HepG2 (cell line): ENCODE data around the gene SNRPD2. TPM values are rescaled to one million over a fixed set of nuclear protein-coding genes. Genes with fewer than 3 reads are reported as not detected.

ENCODE experiments used
- ATAC-seq: fragments of 200-7000 bp; cut with Tn5 transposase; 3 replicates; pipeline ENCODE4 v1.9.1; 2020; ENCODE audit warnings: mild to moderate bottlenecking, moderate library complexity
- BruUV-seq: library from RNA; stranded (reverse); fragments of 400-500 nt; replicated peaks from 2 replicates; lab custom pipeline; 2021; lab: Mats Ljungman, UMichigan
- CTCF ChIA-PET: fragments of 300-600 bp; formaldehyde crosslinking; extraction: SDS; loops from one replicate; lab custom pipeline; 2021; ENCODE audit warnings: low total read pairs, inconsistent platforms, low intra/inter-chr PET ratio; lab: Yijun Ruan, JAX
- POLR2A ChIA-PET: fragments of 350-600 bp; sonication (Branson Sonifier 250); formaldehyde crosslinking; loops from one replicate; lab custom pipeline; 2020; ENCODE audit warnings: antibody characterized with exemption, inconsistent platforms; lab: Yijun Ruan, JAX
- DNase-seq: peaks from one replicate; pipeline ENCODE4 v3.0.0-alpha.2; 2015; ENCODE audit warnings: low spot score
- FAIRE-seq: peaks from 3 replicates; lab custom pipeline; 2011; peaks lifted over from hg19 to GRCh38; lab: Jason Lieb, UNC
- H2AFZ ChIP-seq: one replicate; pipeline ENCODE4 v1.6.1; 2011; ENCODE audit warnings: low read length, inconsistent platforms
- H3K27ac ChIP-seq: fragments of 300-600 bp; 3 replicates; pipeline ENCODE4 v1.8.0; 2011; ENCODE audit warnings: mixed run types, mild to moderate bottlenecking, mixed read lengths, low read length, inconsistent platforms; ENCODE audit not compliant: insufficient read depth; ENCODE audit errors: extremely low read length
- H3K27me3 ChIP-seq, 2 experiments: fragments of 200-600 bp in 1 of 2; 2 replicates in 1 of 2; 3 replicates in 1 of 2; pipeline versions ENCODE4 v1.6.0 to v1.8.0; 2011; ENCODE audit warnings: low read length in 2 of 2, mild to moderate bottlenecking in 2 of 2, moderate library complexity in 2 of 2, inconsistent platforms in 1 of 2; ENCODE audit not compliant: insufficient read depth in 2 of 2, control insufficient read depth in 1 of 2
- H3K36me3 ChIP-seq, 2 experiments: fragments of 200-600 bp in 1 of 2; replicated peaks in 1 of 2; 2 replicates in 1 of 2; 3 replicates in 1 of 2; pipeline versions ENCODE4 v1.5.1 to v1.8.0; 2011; ENCODE audit warnings: low read length in 2 of 2, inconsistent platforms in 1 of 2; ENCODE audit not compliant: insufficient read depth in 2 of 2, control insufficient read depth in 1 of 2
- H3K4me1 ChIP-seq: 2 replicates; pipeline ENCODE4 v1.5.1; 2012; ENCODE audit warnings: low read length, inconsistent platforms; ENCODE audit not compliant: insufficient read depth
- H3K4me2 ChIP-seq: 2 replicates; pipeline ENCODE4 v1.6.0; 2011; ENCODE audit warnings: low read depth, low read length, inconsistent platforms
- H3K4me3 ChIP-seq, 3 experiments: fragments of 200-600 bp in 1 of 3; sonication (generic), shearing (Covaris generic) in 1 of 3; replicated peaks in 1 of 3; 2 replicates each; pipeline ENCODE4 v1.5.1; 2011 to 2016; ENCODE audit warnings: low read length in 3 of 3, inconsistent platforms in 2 of 3, low read depth in 2 of 3, mild to moderate bottlenecking in 2 of 3, control low read depth in 1 of 3, mixed read lengths in 1 of 3; ENCODE audit not compliant: insufficient read depth in 1 of 3
- H3K79me2 ChIP-seq: one replicate; pipeline ENCODE4 v1.6.1; 2011; ENCODE audit warnings: low read length, inconsistent platforms; ENCODE audit not compliant: insufficient read depth
- H3K9ac ChIP-seq: 2 replicates; pipeline ENCODE4 v1.6.0; 2011; ENCODE audit warnings: mild to moderate bottlenecking, low read depth, low read length, inconsistent platforms; ENCODE audit not compliant: insufficient read depth
- H3K9me3 ChIP-seq: 2 replicates; pipeline ENCODE4 v1.5.1; 2012; ENCODE audit warnings: mild to moderate bottlenecking, low read length
- H4K20me1 ChIP-seq: 2 replicates; pipeline ENCODE4 v1.6.0; 2011; ENCODE audit warnings: inconsistent platforms, mild to moderate bottlenecking, low read length, moderate library complexity; ENCODE audit not compliant: insufficient read depth
- NFYB ChIP-seq: sonication (generic); formaldehyde crosslinking; IDR thresholded peaks from 2 replicates; pipeline ENCODE4 v1.4.0; 2020; ENCODE audit warnings: missing genetic modification reagents
- PPARG ChIP-seq: conservative IDR thresholded peaks from 2 replicates; pipeline ENCODE4 v1.6.1; 2016; ENCODE audit warnings: missing biosample characterization, missing genetic modification reagents
- SALL2 ChIP-seq: sonication (generic); formaldehyde crosslinking; IDR thresholded peaks from 2 replicates; pipeline ENCODE4 v1.8.1; 2023; ENCODE audit warnings: mild to moderate bottlenecking, missing genetic modification reagents, inconsistent platforms
- STAT6 ChIP-seq: sonication (generic); formaldehyde crosslinking; IDR thresholded peaks from 2 replicates; pipeline ENCODE4 v1.4.0; 2020; ENCODE audit warnings: missing genetic modification reagents, mild to moderate bottlenecking, borderline replicate concordance
- TGIF2 ChIP-seq: IDR thresholded peaks from 2 replicates; pipeline ENCODE4 v1.6.1; 2016; ENCODE audit warnings: control low read depth, missing compliant biosample characterization
- ZNF234 ChIP-seq: sonication (generic); formaldehyde crosslinking; conservative IDR thresholded peaks from 2 replicates; pipeline ENCODE4 v1.5.1; 2020; ENCODE audit warnings: mild to moderate bottlenecking, missing genetic modification reagents
- ZNF256 ChIP-seq: sonication (generic); formaldehyde crosslinking; conservative IDR thresholded peaks from 2 replicates; pipeline ENCODE4 v1.4.0; 2020; ENCODE audit warnings: missing genetic modification reagents
- ZNF30 ChIP-seq: sonication (generic); formaldehyde crosslinking; IDR thresholded peaks from 2 replicates; pipeline ENCODE4 v1.5.0; 2020; ENCODE audit warnings: mild to moderate bottlenecking, missing genetic modification reagents
- ZNF33B ChIP-seq: sonication (generic); formaldehyde crosslinking; IDR thresholded peaks from 2 replicates; pipeline ENCODE4 v1.5.1; 2020; ENCODE audit warnings: mild to moderate bottlenecking, missing genetic modification reagents
- WGBS: methylation state at CpG from one replicate; pipeline ENCODE4 v1.1.6; 2017; ENCODE audit warnings: low lambda C conversion rate; 5-methylcytosine and 5-hydroxymethylcytosine counted together
- in situ Hi-C: cut with HindIII; loops from 2 replicates; pipeline ENCODE4 v1.10.0; 2017; ENCODE audit warnings: low pct_unique_long_range_greater_than_20kb; ENCODE audit not compliant: extremely low pct_ligation_motif_present
- intact Hi-C: fragments of 100-400 bp; cut with micrococcal nuclease; formaldehyde crosslinking; loops from one replicate; pipeline ENCODE4 v1.10.0; 2022; ENCODE audit not compliant: unreplicated experiment
- polyA plus RNA-seq, 8 experiments: library from polyadenylated mRNA; depleted of rRNA in 3 of 8; stranded (reverse) in 7 of 8; unstranded in 1 of 8; fragments of >200 nt; fragmentation: Illumina TruSeq in 4 of 8; extraction: Trizol in 4 of 8; gene quantifications; 2 replicates each; pipeline versions ENCODE4 v1.2.1 to v1.2.3, GENCODE V29; 2011 to 2016; ENCODE audit warnings: low read depth in 4 of 8, missing spikeins in 1 of 8, mixed read lengths in 1 of 8; ENCODE audit not compliant: insufficient read depth in 1 of 8
- total RNA-seq, 5 experiments: library from RNA; depleted of rRNA; stranded (reverse); fragments of >200 nt; fragmentation: Illumina TruSeq; extraction: Trizol; gene quantifications; 2 replicates each; pipeline ENCODE4 v1.2.3, GENCODE V29; 2016; ENCODE audit warnings: low read depth in 1 of 5
- TF ChIP-seq, protein P1 (sequence below), 2 experiments: sonication (generic) in 1 of 2; formaldehyde crosslinking in 1 of 2; IDR thresholded peaks; 2 replicates each; pipeline versions ENCODE4 v1.5.1 to v1.6.1; 2011 to 2020; ENCODE audit warnings: borderline replicate concordance in 1 of 2, low read depth in 1 of 2, low read length in 1 of 2, mild to moderate bottlenecking in 1 of 2, missing genetic modification reagents in 1 of 2, moderate library complexity in 1 of 2
- TF ChIP-seq, protein P2 (sequence below): sonication (generic); formaldehyde crosslinking; IDR thresholded peaks from 2 replicates; pipeline ENCODE4 v1.5.0; 2020; ENCODE audit warnings: mild to moderate bottlenecking, missing genetic modification reagents

Gene SNRPD2
- total and polyA plus RNA-seq, 2 of the 13 experiments (the other 11 are each of a cell fraction or from before 2014, with no cell fraction given), result 299 to 485 TPM

DNA sequence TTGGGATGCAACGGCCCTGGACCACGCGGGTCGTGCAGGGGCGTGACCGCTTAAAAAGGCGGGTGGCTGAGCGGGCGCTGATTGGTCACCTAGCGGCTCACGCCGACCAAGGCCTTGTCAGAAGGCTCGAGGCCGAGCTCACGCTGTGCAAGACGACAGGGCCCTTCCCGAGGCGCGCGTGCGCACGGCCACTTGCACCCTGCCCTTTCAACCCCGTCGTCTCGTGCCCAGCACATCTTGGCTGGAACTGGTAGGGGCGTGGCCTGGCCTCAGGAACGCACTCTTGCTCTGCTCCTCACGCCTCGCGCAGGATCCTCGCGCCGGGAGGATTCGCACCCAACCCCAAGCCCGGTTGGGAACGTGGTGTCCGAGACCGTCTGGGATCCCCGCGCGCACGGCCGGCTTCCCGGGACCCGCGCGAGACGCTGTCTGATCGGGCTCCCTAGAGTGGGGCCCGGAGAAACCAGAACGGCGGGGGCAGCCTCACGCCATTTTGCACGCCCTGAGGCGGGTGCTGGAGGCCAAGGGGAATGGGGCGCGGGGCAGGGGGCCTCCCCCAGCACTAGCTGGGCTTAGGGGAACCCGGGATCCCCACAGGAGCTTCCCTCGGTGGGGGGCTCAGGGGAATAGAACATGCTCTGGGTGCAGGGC is 41.5 kb upstream of the SNRPD2 start, which contains the start of gene MEIOSIN:
MEIOSIN (plus strand) TSS at position 280 of the 651 bp plus-strand sequence. CDS start 1,938 bp downstream, outside the sequence.
- Histone ChIP-seq H3K9me3 (no peaks in the 10 kb centered on the region), H3K27me3 (peaks cover 0 to 4% of the 10 kb centered on the region in 2 experiments; a peak in 1 of 5 replicates), H3K4me3 (no peak within 1 kb of the TSS), H2AFZ (no peak within 1 kb of the TSS), H3K4me1 (peaks cover 54% of the 10 kb centered on the region), H3K4me2 (no peak within 1 kb of the TSS), H3K36me3 (no peaks in the 10 kb centered on the region), H4K20me1 (no peaks in the 10 kb centered on the region), H3K9ac (no peak within 1 kb of the TSS), H3K27ac (no peak within 1 kb of the TSS), H3K79me2 (peaks cover 20% of the 10 kb centered on the region)
- 94% methylated on average over 59 of the region's 59 CpGs for WGBS
- BruUV-seq, result no TSS peak
- in situ Hi-C loops (no loop called here), intact Hi-C loops (loop anchor here (5.0 kb wide), 1 partner anchor 34 kb away; the partner anchor contains the start of gene SIX5)
- ChIA-PET POLR2A (interaction anchor here (1.0 to 1.6 kb wide), 2 partner anchors 16 to 36 kb away, joined by 3 read pairs; partner anchors contain the start of gene SIX5), CTCF (no interaction called here)
- FAIRE-seq, result no peak
- no peak for ATAC-seq
- TF ChIP-seq TGIF2 (CRISPR knock-in tag), result no peak
- no peak for TF ChIP-seq STAT6 (CRISPR knock-in tag)
- TF ChIP-seq ZNF256 (CRISPR knock-in tag), result no peak
- TF ChIP-seq, protein P1, sequence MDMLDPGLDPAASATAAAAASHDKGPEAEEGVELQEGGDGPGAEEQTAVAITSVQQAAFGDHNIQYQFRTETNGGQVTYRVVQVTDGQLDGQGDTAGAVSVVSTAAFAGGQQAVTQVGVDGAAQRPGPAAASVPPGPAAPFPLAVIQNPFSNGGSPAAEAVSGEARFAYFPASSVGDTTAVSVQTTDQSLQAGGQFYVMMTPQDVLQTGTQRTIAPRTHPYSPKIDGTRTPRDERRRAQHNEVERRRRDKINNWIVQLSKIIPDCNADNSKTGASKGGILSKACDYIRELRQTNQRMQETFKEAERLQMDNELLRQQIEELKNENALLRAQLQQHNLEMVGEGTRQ (IDR thresholded peaks at IDR 0.05; ENCODE audit: low read depth, low read length), result no peak
- TF ChIP-seq, protein P1 (CRISPR knock-in tag; IDR thresholded peaks at IDR 0.05; ENCODE audit: borderline replicate concordance), result no peak
- TF ChIP-seq ZNF33B, result no peak
- TF ChIP-seq, protein P2, sequence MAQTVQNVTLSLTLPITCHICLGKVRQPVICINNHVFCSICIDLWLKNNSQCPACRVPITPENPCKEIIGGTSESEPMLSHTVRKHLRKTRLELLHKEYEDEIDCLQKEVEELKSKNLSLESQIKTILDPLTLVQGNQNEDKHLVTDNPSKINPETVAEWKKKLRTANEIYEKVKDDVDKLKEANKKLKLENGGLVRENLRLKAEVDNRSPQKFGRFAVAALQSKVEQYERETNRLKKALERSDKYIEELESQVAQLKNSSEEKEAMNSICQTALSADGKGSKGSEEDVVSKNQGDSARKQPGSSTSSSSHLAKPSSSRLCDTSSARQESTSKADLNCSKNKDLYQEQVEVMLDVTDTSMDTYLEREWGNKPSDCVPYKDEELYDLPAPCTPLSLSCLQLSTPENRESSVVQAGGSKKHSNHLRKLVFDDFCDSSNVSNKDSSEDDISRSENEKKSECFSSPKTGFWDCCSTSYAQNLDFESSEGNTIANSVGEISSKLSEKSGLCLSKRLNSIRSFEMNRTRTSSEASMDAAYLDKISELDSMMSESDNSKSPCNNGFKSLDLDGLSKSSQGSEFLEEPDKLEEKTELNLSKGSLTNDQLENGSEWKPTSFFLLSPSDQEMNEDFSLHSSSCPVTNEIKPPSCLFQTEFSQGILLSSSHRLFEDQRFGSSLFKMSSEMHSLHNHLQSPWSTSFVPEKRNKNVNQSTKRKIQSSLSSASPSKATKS (CRISPR knock-in tag), result no peak
- TF ChIP-seq SALL2 (CRISPR knock-in tag), result no peak
- no peak for TF ChIP-seq ZNF234 (CRISPR knock-in tag)
- no peak for TF ChIP-seq ZNF30 (CRISPR knock-in tag)
- TF ChIP-seq NFYB (CRISPR knock-in tag), result no peak
- no peak for TF ChIP-seq PPARG (CRISPR knock-in tag)
- DNase-seq, result no peak
